Endothelial cell of umbilical vein (primary cell): Measurements from ENCODE around the gene ALOX5AP.

Experiments used
- EZH2 ChIP-seq: IDR thresholded peaks from 2 replicates; pipeline ENCODE4 v1.6.1; 2012; ENCODE audit warnings: borderline replicate concordance, low read depth, mild to moderate bottlenecking, moderate library complexity, low read length, inconsistent platforms; ENCODE audit not compliant: severe bottlenecking
- POLR2AphosphoS5 ChIP-seq: IDR thresholded peaks from 2 replicates; pipeline ENCODE4 v1.6.1; 2012; ENCODE audit warnings: low read depth, mild to moderate bottlenecking, control low read depth, low read length, moderate library complexity; ENCODE audit not compliant: insufficient read depth
- TF ChIP-seq, protein P1 (sequence below), 2 donors: IDR thresholded peaks; 1 replicate in 1 of 2; 2 replicates in 1 of 2; pipeline ENCODE4 v1.5.1; 2011; ENCODE audit warnings: low read length in 2 of 2, mild to moderate bottlenecking in 2 of 2, moderate library complexity in 2 of 2, control low read depth in 1 of 2, inconsistent platforms in 1 of 2, low read depth in 1 of 2; ENCODE audit not compliant: insufficient read depth in 1 of 2; ENCODE audit errors: extremely low read depth in 1 of 2
- TF ChIP-seq, protein P2 (sequence below): IDR thresholded peaks from 2 replicates; pipeline ENCODE4 v1.6.1; 2011; ENCODE audit not compliant: insufficient read depth, insufficient read length

DNA sequence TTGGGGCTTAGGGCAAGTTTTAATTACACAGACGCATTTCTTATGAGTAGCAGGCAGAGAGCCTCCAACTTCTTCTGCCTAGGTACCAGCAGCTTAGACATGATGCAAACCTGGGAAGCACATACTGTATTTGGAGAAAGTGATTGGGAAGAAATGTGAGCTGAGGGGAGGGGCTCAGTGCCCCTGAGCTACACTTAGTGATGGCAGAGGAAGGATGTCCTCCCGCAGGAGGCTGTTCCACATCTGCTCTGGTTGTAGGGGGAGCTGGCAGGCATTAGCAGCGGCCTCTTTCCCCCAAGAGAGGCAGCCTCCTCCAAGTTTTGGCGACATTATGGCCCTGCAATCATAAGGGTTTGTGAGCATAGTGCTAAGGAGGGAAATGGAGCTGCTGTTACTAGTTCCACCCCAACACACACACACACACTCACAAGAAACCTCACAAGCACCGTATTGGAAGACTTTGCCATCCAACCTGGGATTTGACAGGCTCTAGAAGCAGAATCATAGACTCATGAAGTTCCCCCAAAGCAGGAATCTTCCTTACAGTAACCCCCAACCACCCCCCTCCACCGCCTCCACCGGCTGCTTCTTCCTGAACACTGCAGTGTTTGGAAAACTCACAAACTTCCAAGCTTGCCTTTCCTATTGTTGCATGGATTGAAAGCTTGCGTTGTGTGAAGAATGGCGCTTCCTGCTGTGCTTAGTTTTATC lies 3.3 kb downstream of the ALOX5AP start:
- TF ChIP-seq, protein P1, sequence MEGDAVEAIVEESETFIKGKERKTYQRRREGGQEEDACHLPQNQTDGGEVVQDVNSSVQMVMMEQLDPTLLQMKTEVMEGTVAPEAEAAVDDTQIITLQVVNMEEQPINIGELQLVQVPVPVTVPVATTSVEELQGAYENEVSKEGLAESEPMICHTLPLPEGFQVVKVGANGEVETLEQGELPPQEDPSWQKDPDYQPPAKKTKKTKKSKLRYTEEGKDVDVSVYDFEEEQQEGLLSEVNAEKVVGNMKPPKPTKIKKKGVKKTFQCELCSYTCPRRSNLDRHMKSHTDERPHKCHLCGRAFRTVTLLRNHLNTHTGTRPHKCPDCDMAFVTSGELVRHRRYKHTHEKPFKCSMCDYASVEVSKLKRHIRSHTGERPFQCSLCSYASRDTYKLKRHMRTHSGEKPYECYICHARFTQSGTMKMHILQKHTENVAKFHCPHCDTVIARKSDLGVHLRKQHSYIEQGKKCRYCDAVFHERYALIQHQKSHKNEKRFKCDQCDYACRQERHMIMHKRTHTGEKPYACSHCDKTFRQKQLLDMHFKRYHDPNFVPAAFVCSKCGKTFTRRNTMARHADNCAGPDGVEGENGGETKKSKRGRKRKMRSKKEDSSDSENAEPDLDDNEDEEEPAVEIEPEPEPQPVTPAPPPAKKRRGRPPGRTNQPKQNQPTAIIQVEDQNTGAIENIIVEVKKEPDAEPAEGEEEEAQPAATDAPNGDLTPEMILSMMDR (IDR thresholded peaks at IDR 0.05; ENCODE audit: extremely low read depth in 1 of 2, insufficient read depth in 1 of 2, low read depth in 1 of 2, low read length in 2 of 2): no peak
- TF ChIP-seq POLR2AphosphoS5 (no peak), EZH2 (no peak)
- TF ChIP-seq, protein P2, sequence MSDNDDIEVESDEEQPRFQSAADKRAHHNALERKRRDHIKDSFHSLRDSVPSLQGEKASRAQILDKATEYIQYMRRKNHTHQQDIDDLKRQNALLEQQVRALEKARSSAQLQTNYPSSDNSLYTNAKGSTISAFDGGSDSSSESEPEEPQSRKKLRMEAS: no peak
